ENCODE results near the gene RIBC2.

The RIBC2 gene

GRCh38 chr22:45476814-45477213 lies 63.3 kb downstream of the RIBC2 start:
- Histone ChIP-seq H4K8ac (ENCODE audit: low read depth, low read length) (no peak overlapping the region), H4K91ac (ENCODE audit: low read depth, low read length) (peak overlapping the region; percentile 7), H3K14ac (ENCODE audit: low read length) (peak overlapping the region; percentile 22), H3K27ac (ENCODE audit: low read depth, low read length) (no peak overlapping the region), H3K23ac (ENCODE audit: low read length) (no peak overlapping the region), H2AK5ac (ENCODE audit: low read length) (peak overlapping the region; percentile 53), H3K4me2 (ENCODE audit: low read length) (no peak overlapping the region), H2AFZ (ENCODE audit: insufficient read depth, low read length, poor library complexity) (no peak overlapping the region), H4K12ac (ENCODE audit: low read depth, low read length) (no peak overlapping the region), H3K4me3 (ENCODE audit: low read depth, low read length) (no peak overlapping the region), H3K79me2 (ENCODE audit: control insufficient read depth, insufficient read depth, low read length, poor library complexity) (no peaks in the 10 kb centered on the region), H2BK12ac (ENCODE audit: low read length) (peak overlapping the region; percentile 27), H2BK5ac (ENCODE audit: low read depth, low read length, poor library complexity) (no peak overlapping the region), H3K27me3 (ENCODE audit: insufficient read depth, low read length) (no peaks in the 10 kb centered on the region), H3K36me3 (ENCODE audit: control insufficient read depth in 1 of 2, insufficient read depth in 2 of 2, low read length in 2 of 2) (no peaks in the 10 kb centered on the region), H3K4ac (ENCODE audit: low read depth, low read length) (no peak overlapping the region), H3K9ac (ENCODE audit: low read length) (no peak overlapping the region), H2BK120ac (ENCODE audit: insufficient read depth, low read length, poor library complexity) (no peak overlapping the region), H3K79me1 (ENCODE audit: low read length) (peaks cover 16% of the 10 kb centered on the region), H3K9me3 (ENCODE audit: insufficient read depth, low read depth, low read length) (no peaks in the 10 kb centered on the region), H3K4me1 (ENCODE audit: control insufficient read depth in 1 of 2, insufficient read depth in 2 of 2, low read length in 2 of 2) (peaks cover 4 to 10% of the 10 kb centered on the region in 2 experiments), H3K18ac (ENCODE audit: low read length) (no peak overlapping the region)
- DNase-seq = peak in 1 of 2 donors; percentile 22
- no CpG with 5 or more reads among the region's 6 CpGs for WGBS (ENCODE audit: extremely low coverage, insufficient coverage, insufficient read length)

DNA sequence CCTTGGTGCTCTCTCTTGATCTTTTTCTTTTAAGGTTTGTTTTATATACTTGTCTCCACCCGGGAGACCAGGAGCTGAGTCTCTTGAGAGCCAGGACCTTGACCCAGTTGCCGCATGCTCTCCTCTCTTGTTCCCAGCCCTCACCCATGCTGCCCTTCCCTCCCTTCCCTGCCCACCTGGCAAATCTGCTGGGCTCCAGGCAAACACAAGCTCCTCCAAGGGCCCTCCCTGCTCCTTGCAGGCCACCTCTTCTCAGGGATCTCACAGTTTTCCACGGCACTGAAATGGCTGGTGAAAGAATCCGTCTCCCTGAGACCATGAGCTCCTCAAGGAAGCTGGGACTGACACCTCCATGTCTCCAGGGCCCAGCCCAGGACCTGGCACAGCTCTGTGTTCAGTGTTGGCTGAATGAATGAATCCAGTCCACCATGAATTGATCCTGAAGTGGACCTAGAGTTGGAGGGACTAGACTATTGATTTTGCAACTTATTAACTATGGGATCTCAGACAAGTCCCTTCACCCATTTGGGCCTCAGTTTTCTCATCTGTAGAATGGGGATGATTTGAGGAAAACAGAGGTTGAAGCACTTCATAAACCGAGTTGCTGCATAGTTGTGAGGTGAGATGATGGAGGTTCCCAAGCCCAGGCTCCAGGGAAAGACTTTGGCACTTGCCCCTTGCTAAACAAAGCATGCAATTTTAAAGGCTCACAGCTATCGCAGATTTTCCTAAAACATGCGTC lies 64.0 kb downstream of the RIBC2 start:
- Histone ChIP-seq H3K79me2 (ENCODE audit: control insufficient read depth, insufficient read depth, low read length, poor library complexity) (no peaks in the 10 kb centered on the region), H2BK5ac (ENCODE audit: low read depth, low read length, poor library complexity) (no peak overlapping the region), H3K9ac (ENCODE audit: low read length) (no peak overlapping the region), H3K9me3 (ENCODE audit: insufficient read depth, low read depth, low read length) (no peaks in the 10 kb centered on the region), H3K36me3 (ENCODE audit: control insufficient read depth in 1 of 2, insufficient read depth in 2 of 2, low read length in 2 of 2) (no peaks in the 10 kb centered on the region), H3K27ac (ENCODE audit: low read depth, low read length) (no peak overlapping the region), H3K4me3 (ENCODE audit: low read depth, low read length) (no peak overlapping the region), H3K23ac (ENCODE audit: low read length) (no peak overlapping the region), H2AK5ac (ENCODE audit: low read length) (peak overlapping the region; percentile 58), H3K79me1 (ENCODE audit: low read length) (peaks cover 17% of the 10 kb centered on the region), H4K12ac (ENCODE audit: low read depth, low read length) (no peak overlapping the region), H3K27me3 (ENCODE audit: insufficient read depth, low read length) (no peaks in the 10 kb centered on the region), H3K4me1 (ENCODE audit: control insufficient read depth in 1 of 2, insufficient read depth in 2 of 2, low read length in 2 of 2) (peaks cover 4 to 11% of the 10 kb centered on the region in 2 experiments), H2BK12ac (ENCODE audit: low read length) (peak overlapping the region; percentile 80), H3K18ac (ENCODE audit: low read length) (no peak overlapping the region), H3K4ac (ENCODE audit: low read depth, low read length) (no peak overlapping the region), H2AFZ (ENCODE audit: insufficient read depth, low read length, poor library complexity) (no peak overlapping the region), H3K14ac (ENCODE audit: low read length) (no peak overlapping the region), H3K4me2 (ENCODE audit: low read length) (no peak overlapping the region), H2BK120ac (ENCODE audit: insufficient read depth, low read length, poor library complexity) (peak overlapping the region; percentile 3), H4K8ac (ENCODE audit: low read depth, low read length) (no peak overlapping the region), H4K91ac (ENCODE audit: low read depth, low read length) (peak overlapping the region; percentile 55)
- no peak for DNase-seq
- WGBS (ENCODE audit: extremely low coverage, insufficient coverage, insufficient read length) = no CpG with 5 or more reads among the region's 7 CpGs

GRCh38 chr22:45478108-45478771 lies 64.7 kb downstream of the RIBC2 start:
- H2BK120ac ChIP-seq (ENCODE audit: insufficient read depth, low read length, poor library complexity) = no peak overlapping the region
- no peak overlapping the region for H3K4me3 ChIP-seq (ENCODE audit: low read depth, low read length)
- no peak overlapping the region for H4K91ac ChIP-seq (ENCODE audit: low read depth, low read length)
- peak overlapping the region; percentile 64 for H2BK12ac ChIP-seq (ENCODE audit: low read length)
- H2AK5ac ChIP-seq (ENCODE audit: low read length) = no peak overlapping the region
- no peak overlapping the region for H3K4me2 ChIP-seq (ENCODE audit: low read length)
- H4K12ac ChIP-seq (ENCODE audit: low read depth, low read length) = no peak overlapping the region
- peak; percentile 67 to 85 for DNase-seq
- peaks cover 4 to 12% of the 10 kb centered on the region in 2 experiments for H3K4me1 ChIP-seq (ENCODE audit: control insufficient read depth in 1 of 2, insufficient read depth in 2 of 2, low read length in 2 of 2)
- H2AFZ ChIP-seq (ENCODE audit: insufficient read depth, low read length, poor library complexity) = no peak overlapping the region
- H4K8ac ChIP-seq (ENCODE audit: low read depth, low read length) = no peak overlapping the region
- no peak overlapping the region for H2BK5ac ChIP-seq (ENCODE audit: low read depth, low read length, poor library complexity)
- no peak overlapping the region for H3K4ac ChIP-seq (ENCODE audit: low read depth, low read length)
- no peak overlapping the region for H3K27ac ChIP-seq (ENCODE audit: low read depth, low read length)
- no peaks in the 10 kb centered on the region for H3K27me3 ChIP-seq (ENCODE audit: insufficient read depth, low read length)
- peaks cover 2% of the 10 kb centered on the region for H3K9me3 ChIP-seq (ENCODE audit: insufficient read depth, low read depth, low read length)
- H3K18ac ChIP-seq (ENCODE audit: low read length) = no peak overlapping the region
- H3K14ac ChIP-seq (ENCODE audit: low read length) = no peak overlapping the region
- H3K36me3 ChIP-seq (ENCODE audit: control insufficient read depth in 1 of 2, insufficient read depth in 2 of 2, low read length in 2 of 2) = no peaks in the 10 kb centered on the region
- H3K9ac ChIP-seq (ENCODE audit: low read length) = no peak overlapping the region
- no peaks in the 10 kb centered on the region for H3K79me2 ChIP-seq (ENCODE audit: control insufficient read depth, insufficient read depth, low read length, poor library complexity)
- peaks cover 16% of the 10 kb centered on the region for H3K79me1 ChIP-seq (ENCODE audit: low read length)
- no peak overlapping the region for H3K23ac ChIP-seq (ENCODE audit: low read length)
- WGBS (ENCODE audit: extremely low coverage, insufficient coverage, insufficient read length) = no CpG with 5 or more reads among the region's 11 CpGs

GRCh38 chr22:45480717-45481116 lies 67.2 kb downstream of the RIBC2 start:
- Histone ChIP-seq H4K91ac (ENCODE audit: low read depth, low read length) (no peak overlapping the region), H2BK120ac (ENCODE audit: insufficient read depth, low read length, poor library complexity) (no peak overlapping the region), H3K27ac (ENCODE audit: low read depth, low read length) (no peak overlapping the region), H3K4me3 (ENCODE audit: low read depth, low read length) (no peak overlapping the region), H3K23ac (ENCODE audit: low read length) (no peak overlapping the region), H3K9ac (ENCODE audit: low read length) (no peak overlapping the region), H3K27me3 (ENCODE audit: insufficient read depth, low read length) (no peaks in the 10 kb centered on the region), H2AFZ (ENCODE audit: insufficient read depth, low read length, poor library complexity) (no peak overlapping the region), H3K4ac (ENCODE audit: low read depth, low read length) (no peak overlapping the region), H3K79me2 (ENCODE audit: control insufficient read depth, insufficient read depth, low read length, poor library complexity) (no peaks in the 10 kb centered on the region), H2BK12ac (ENCODE audit: low read length) (no peak overlapping the region), H2BK5ac (ENCODE audit: low read depth, low read length, poor library complexity) (no peak overlapping the region), H3K9me3 (ENCODE audit: insufficient read depth, low read depth, low read length) (peaks cover 5% of the 10 kb centered on the region), H3K36me3 (ENCODE audit: control insufficient read depth in 1 of 2, insufficient read depth in 2 of 2, low read length in 2 of 2) (no peaks in the 10 kb centered on the region), H4K8ac (ENCODE audit: low read depth, low read length) (no peak overlapping the region), H2AK5ac (ENCODE audit: low read length) (no peak overlapping the region), H3K14ac (ENCODE audit: low read length) (no peak overlapping the region), H3K18ac (ENCODE audit: low read length) (no peak overlapping the region), H3K4me2 (ENCODE audit: low read length) (no peak overlapping the region), H3K4me1 (ENCODE audit: control insufficient read depth in 1 of 2, insufficient read depth in 2 of 2, low read length in 2 of 2) (peaks cover 14 to 18% of the 10 kb centered on the region in 2 experiments), H4K12ac (ENCODE audit: low read depth, low read length) (no peak overlapping the region), H3K79me1 (ENCODE audit: low read length) (peaks cover 16% of the 10 kb centered on the region)
- DNase-seq = no peak
- WGBS (ENCODE audit: extremely low coverage, insufficient coverage, insufficient read length) = no CpG with 5 or more reads among the region's 3 CpGs
